ENCODE measurements around the gene TRERF1.

DNA sequence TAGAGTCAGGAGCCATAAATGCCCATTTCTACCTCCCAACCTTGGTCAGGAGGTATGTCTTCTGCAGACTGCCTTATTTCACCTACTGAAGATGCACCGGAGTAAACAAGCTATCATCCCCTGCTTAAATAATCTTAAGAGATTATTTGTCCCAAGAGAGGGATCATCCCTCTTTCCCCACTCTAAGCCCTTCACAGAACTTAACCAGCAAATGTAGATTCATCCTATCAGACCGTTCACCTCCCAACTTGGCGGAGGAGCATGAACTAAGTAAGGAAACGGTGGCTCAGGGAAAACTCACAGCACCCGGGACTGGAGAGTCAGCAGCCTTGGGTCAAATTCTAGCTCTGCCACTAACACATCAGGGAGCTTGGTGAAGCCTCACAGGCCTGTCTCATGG is 115.3 kb downstream of the TRERF1 start:
- TF ChIP-seq, protein P1, sequence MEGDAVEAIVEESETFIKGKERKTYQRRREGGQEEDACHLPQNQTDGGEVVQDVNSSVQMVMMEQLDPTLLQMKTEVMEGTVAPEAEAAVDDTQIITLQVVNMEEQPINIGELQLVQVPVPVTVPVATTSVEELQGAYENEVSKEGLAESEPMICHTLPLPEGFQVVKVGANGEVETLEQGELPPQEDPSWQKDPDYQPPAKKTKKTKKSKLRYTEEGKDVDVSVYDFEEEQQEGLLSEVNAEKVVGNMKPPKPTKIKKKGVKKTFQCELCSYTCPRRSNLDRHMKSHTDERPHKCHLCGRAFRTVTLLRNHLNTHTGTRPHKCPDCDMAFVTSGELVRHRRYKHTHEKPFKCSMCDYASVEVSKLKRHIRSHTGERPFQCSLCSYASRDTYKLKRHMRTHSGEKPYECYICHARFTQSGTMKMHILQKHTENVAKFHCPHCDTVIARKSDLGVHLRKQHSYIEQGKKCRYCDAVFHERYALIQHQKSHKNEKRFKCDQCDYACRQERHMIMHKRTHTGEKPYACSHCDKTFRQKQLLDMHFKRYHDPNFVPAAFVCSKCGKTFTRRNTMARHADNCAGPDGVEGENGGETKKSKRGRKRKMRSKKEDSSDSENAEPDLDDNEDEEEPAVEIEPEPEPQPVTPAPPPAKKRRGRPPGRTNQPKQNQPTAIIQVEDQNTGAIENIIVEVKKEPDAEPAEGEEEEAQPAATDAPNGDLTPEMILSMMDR (IDR thresholded peaks at IDR 0.05) = no peak
- TF ChIP-seq POLR2A (IDR thresholded peaks at IDR 0.05) = no peak

All from lower leg skin (tissue), 3 donors.